ENCODE measurements around the gene DLGAP1.

- TF ChIP-seq ZNF274 (IDR thresholded peaks at IDR 0.05; ENCODE audit: low read length) (no peak), ZNF274 (tag by site-specific recombination; IDR thresholded peaks at IDR 0.05; ENCODE audit: borderline replicate concordance) (no peak), ELK4 (IDR thresholded peaks at IDR 0.05; ENCODE audit: borderline replicate concordance, low read depth, low read length) (no peak), CTCF (tag by site-specific recombination; IDR thresholded peaks at IDR 0.05) (no peak), ZNF211 (tag by site-specific recombination; IDR thresholded peaks at IDR 0.05; ENCODE audit: low read depth) (no peak), ZNF280D (tag by site-specific recombination; IDR thresholded peaks at IDR 0.05) (no peak), ZNF629 (tag by site-specific recombination; IDR thresholded peaks at IDR 0.05) (no peak), ZNF645 (tag by site-specific recombination; IDR thresholded peaks at IDR 0.05) (no peak), GLI4 (tag by site-specific recombination; IDR thresholded peaks at IDR 0.05) (no peak), PBX3 (CRISPR knock-in tag; IDR thresholded peaks at IDR 0.05) (no peak)
Measured at GRCh38 chr18:3973191-3973850, 481.8 kb downstream of the DLGAP1 start.
